Osteocyte (in vitro differentiated cells): ENCODE data around the gene LGALS16. TPM values are rescaled to one million over a fixed set of nuclear protein-coding genes. Genes with fewer than 3 reads are reported as not detected.
"Not testable (repeated sequence)": the region's sequence is repeated elsewhere in the genome, so short reads cannot be mapped to it uniquely, and the experiment has no call there.

Experiments
- DNase-seq: peaks from one replicate; pipeline ENCODE4 v3.0.0; 2021; ENCODE audit warnings: mixed read lengths; ENCODE audit not compliant: unreplicated experiment; ENCODE audit errors: extremely low spot score
- H3K27ac Mint-ChIP-seq: one replicate; pipeline ENCODE4 v1.8.0; 2021; ENCODE audit warnings: mild to moderate bottlenecking, mixed read lengths; ENCODE audit not compliant: unreplicated experiment
- H3K27me3 Mint-ChIP-seq: one replicate; pipeline ENCODE4 v1.8.0; 2021; ENCODE audit warnings: mixed read lengths; ENCODE audit not compliant: unreplicated experiment
- H3K36me3 Mint-ChIP-seq: one replicate; pipeline ENCODE4 v1.8.0; 2021; ENCODE audit warnings: mixed read lengths; ENCODE audit not compliant: unreplicated experiment
- H3K4me1 Mint-ChIP-seq: one replicate; pipeline ENCODE4 v1.8.0; 2021; ENCODE audit warnings: mixed read lengths; ENCODE audit not compliant: unreplicated experiment
- H3K4me3 Mint-ChIP-seq: one replicate; pipeline ENCODE4 v1.8.0; 2021; ENCODE audit warnings: mild to moderate bottlenecking, moderate library complexity, mixed read lengths; ENCODE audit not compliant: unreplicated experiment
- H3K9me3 Mint-ChIP-seq: one replicate; pipeline ENCODE4 v1.8.0; 2021; ENCODE audit warnings: mixed read lengths; ENCODE audit not compliant: unreplicated experiment
- total RNA-seq: library from RNA; stranded (reverse); gene quantifications from 2 replicates; pipeline ENCODE4 v1.2.1, GENCODE V29; 2021
- TF ChIP-seq, protein P1 (sequence below): fragments of 200-600 bp; sonication (generic); IDR thresholded peaks from 2 replicates; pipeline ENCODE4 v1.5.0; 2021; ENCODE audit warnings: antibody characterized with exemption, mild to moderate bottlenecking, moderate library complexity

The LGALS16 gene
- total RNA-seq, 1 donor from 2014 or later = not detected

GRCh38 chr19:39681416-39681815 lies 25.7 kb downstream of the LGALS16 start:
- no peaks in the 10 kb centered on the region for H3K36me3 Mint-ChIP-seq
- no peaks in the 10 kb centered on the region for H3K4me1 Mint-ChIP-seq
- H3K27ac Mint-ChIP-seq = no peak overlapping the region
- TF ChIP-seq, protein P1, sequence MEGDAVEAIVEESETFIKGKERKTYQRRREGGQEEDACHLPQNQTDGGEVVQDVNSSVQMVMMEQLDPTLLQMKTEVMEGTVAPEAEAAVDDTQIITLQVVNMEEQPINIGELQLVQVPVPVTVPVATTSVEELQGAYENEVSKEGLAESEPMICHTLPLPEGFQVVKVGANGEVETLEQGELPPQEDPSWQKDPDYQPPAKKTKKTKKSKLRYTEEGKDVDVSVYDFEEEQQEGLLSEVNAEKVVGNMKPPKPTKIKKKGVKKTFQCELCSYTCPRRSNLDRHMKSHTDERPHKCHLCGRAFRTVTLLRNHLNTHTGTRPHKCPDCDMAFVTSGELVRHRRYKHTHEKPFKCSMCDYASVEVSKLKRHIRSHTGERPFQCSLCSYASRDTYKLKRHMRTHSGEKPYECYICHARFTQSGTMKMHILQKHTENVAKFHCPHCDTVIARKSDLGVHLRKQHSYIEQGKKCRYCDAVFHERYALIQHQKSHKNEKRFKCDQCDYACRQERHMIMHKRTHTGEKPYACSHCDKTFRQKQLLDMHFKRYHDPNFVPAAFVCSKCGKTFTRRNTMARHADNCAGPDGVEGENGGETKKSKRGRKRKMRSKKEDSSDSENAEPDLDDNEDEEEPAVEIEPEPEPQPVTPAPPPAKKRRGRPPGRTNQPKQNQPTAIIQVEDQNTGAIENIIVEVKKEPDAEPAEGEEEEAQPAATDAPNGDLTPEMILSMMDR = no peak
- H3K9me3 Mint-ChIP-seq = no peaks in the 10 kb centered on the region
- no peak overlapping the region for H3K4me3 Mint-ChIP-seq
- peaks cover 3% of the 10 kb centered on the region for H3K27me3 Mint-ChIP-seq
- no peak for DNase-seq

- H3K4me3 Mint-ChIP-seq = no peak overlapping the region
- H3K9me3 Mint-ChIP-seq = no peaks in the 10 kb centered on the region
- no peaks in the 10 kb centered on the region for H3K36me3 Mint-ChIP-seq
- H3K27me3 Mint-ChIP-seq = peaks cover 3% of the 10 kb centered on the region
- no peak for DNase-seq
- no peaks in the 10 kb centered on the region for H3K4me1 Mint-ChIP-seq
- TF ChIP-seq, protein P1 = no peak
- no peak overlapping the region for H3K27ac Mint-ChIP-seq
Observed at GRCh38 chr19:39684267-39684666, 28.6 kb downstream of the LGALS16 start.

DNA sequence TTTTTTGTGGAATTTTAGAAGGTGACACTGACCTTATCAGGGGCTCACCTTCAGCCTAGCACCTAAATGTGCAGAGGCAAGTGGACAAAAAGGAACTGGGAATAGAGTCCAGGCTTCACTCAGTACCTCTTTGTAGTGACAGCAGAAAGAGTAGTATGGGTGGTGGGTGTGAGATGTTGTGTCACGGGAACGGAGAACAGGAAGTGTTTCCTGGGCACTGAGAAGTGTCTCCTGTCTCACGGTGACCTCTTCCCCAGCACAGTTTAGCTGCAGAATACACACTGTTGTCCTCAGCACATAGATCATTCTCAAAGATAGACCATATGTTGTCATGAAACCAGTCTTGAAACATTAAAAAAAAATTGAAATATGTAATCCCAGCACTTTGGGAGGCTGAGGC lies 31.0 kb downstream of the LGALS16 start:
- no peak overlapping the region for H3K4me3 Mint-ChIP-seq
- H3K36me3 Mint-ChIP-seq = no peaks in the 10 kb centered on the region
- H3K27me3 Mint-ChIP-seq = peaks cover 3% of the 10 kb centered on the region
- peaks cover 6% of the 10 kb centered on the region for H3K9me3 Mint-ChIP-seq
- H3K27ac Mint-ChIP-seq = no peak overlapping the region
- H3K4me1 Mint-ChIP-seq = no peaks in the 10 kb centered on the region
- DNase-seq = no peak
- TF ChIP-seq, protein P1 = no peak

DNA sequence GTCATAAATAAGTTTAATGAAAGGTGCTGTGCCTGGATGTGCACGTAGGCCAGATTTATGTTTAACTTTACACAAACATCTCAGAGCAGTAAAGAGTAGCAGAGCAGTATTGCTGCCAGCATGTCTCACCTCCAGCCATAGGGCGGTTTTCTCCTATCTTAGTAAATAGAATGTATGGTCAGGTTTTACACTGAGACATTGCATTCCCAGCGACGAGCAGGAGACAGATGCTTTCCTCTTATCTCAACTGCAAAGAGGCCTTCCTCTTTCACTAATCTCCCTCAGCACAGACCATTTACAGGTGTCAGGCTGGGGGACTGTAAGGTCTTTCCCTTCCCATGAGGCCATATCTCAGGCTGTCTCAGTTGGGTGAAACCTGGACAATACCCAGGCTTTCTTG lies 32.9 kb downstream of the LGALS16 start:
- H3K4me1 Mint-ChIP-seq = not testable (repeated sequence)

DNA sequence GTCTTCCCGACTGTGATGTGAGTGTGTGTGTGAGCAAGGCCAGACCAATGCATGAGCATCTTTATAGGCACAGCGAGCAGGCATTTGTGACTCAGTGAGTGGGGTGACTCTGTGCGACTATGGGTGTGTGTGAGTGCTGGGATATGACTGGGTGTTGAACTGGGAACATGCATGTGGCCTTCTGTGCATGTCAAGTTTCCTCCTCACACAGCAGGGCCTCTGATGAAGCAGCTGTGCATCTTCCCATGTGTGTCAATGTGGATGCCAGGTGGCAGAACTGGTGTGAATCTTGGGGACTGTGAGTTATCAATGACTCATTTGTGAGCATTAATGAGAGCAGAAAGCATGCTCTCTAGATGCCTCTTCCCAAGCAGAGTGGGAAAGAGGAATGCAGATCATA lies 36.5 kb downstream of the LGALS16 start:
- Mint-ChIP-seq H3K4me1 (no peaks in the 10 kb centered on the region), H3K27ac (no peak overlapping the region), H3K9me3 (peaks cover 6% of the 10 kb centered on the region), H3K36me3 (no peaks in the 10 kb centered on the region), H3K27me3 (peaks cover 5% of the 10 kb centered on the region), H3K4me3 (no peak overlapping the region)
- DNase-seq = no peak
- TF ChIP-seq, protein P1 = no peak

More for the DNA sequence above, 32.9 kb downstream of the LGALS16 start:
- not testable (repeated sequence) for DNase-seq, H3K36me3 Mint-ChIP-seq, H3K4me3 Mint-ChIP-seq, H3K27me3 Mint-ChIP-seq, H3K27ac Mint-ChIP-seq, H3K9me3 Mint-ChIP-seq

DNA sequence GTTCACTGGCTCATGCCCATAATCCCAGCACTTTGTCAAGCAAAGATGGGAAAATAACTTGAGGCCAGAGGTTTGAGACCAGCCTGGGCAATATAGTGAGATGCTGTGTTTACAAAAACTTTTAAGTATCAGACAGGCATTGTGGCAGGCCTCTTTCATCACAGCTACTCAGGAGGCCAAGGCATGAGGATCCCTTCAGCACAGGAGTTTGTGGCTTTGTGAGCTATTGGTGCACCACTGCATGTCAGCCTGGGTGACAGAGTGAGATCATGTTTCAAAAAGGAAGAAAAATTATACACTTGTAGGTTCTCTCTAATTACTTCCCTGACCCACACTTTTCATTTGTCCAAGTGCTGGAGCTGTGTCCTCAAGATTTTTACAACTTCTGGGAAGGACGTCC lies 37.1 kb downstream of the LGALS16 start:
- H3K36me3 Mint-ChIP-seq = no peaks in the 10 kb centered on the region
- H3K4me1 Mint-ChIP-seq = no peaks in the 10 kb centered on the region
- H3K27ac Mint-ChIP-seq = no peak overlapping the region
- DNase-seq = no peak
- TF ChIP-seq, protein P1 = no peak
- H3K4me3 Mint-ChIP-seq = no peak overlapping the region
- peaks cover 5% of the 10 kb centered on the region for H3K27me3 Mint-ChIP-seq
- peaks cover 6% of the 10 kb centered on the region for H3K9me3 Mint-ChIP-seq
